GM18508 (cell line): Measurements from ENCODE around the gene DCXR.

Experiments used
- ATAC-seq: cut with Tn5 transposase; IDR thresholded peaks from one replicate; pipeline ENCODE4 v1.9.1; 2021; ENCODE audit warnings: moderate number of reproducible peaks; ENCODE audit not compliant: insufficient read depth, unreplicated experiment

DCXR gene

GRCh38 chr17:82037092-82037888 is at the start of gene DCXR:
Gene DCXR, minus strand, starts transcription at chr17:82037697. Its CDS starts 15 bp downstream, at chr17:82037682.
- no peak for ATAC-seq

- ATAC-seq: no peak
Observed at GRCh38 chr17:82085931-82086764, 48.7 kb upstream of the DCXR start.

DNA sequence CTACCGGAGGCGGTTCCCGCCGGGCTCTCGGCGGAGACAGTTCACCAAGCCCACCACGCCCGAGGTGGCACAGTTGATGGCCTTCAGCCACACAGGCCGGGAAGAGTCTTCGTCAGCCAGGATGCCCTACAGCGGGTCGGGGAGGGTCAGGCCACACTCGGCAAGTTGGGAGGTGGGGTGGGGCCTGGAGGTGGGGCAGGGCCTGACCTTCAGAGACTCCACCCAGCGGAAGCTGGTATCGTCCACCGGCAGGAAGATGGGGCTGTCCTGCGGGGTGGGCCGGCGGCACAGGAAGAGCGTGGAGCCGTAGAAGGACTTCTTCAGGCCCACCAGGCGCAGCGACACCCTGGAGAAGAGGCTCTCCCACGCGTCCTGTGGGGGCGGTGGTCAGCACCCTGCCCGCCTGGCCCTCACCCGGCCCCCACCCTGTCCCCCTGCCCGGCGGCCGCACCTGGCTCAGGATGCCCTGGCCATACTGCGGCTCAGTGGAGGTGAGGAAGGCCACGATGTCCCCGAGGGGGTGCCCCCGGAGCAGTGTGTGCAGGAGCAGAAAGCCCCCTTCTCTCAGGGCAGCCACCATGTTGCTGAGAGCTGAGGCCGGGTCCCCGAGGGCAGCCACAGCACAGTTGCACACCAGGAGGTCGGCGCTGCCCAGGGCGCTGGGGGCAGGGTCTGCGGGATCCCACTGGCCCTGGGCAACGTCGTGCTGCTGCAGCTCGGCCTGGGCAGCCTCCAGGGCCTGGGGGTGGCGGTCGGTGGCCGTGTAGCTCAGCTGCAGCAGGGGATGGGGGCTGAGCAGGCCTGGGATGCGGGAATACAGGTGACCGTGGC is 47.7 kb upstream of the DCXR start:
- ATAC-seq: no peak

DNA sequence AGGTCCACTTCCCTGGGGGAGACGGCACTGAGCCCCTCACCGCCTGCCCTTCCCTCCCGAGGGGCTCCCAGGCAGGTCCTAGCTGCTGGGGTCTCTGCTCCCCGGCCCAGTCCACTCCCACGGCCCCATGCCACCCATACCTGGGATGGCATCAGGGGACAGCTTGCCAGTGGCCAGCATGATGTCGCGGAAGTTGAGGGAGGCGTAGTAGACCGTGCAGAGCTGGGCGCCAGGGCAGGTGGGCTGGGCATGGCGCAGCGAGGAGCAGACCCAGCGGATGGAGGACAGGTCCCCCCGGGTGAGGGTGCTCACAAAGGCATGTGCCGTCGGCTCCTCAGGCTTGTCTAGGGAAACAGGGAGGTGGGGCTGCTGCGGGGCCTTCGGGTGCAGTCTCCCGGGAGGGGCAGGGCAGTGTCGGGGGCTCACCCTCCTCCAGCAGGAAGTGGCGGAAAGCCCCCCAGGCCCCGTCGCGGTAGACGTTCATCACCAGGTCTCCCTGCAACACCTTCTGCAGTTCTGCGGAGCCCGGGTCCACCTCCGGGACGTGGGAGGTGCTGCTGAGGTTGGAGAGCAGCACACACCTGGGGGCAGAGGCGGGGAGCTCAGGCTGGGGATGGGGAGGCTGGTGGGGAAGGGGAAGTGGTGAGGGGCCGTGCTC is 47.0 kb upstream of the DCXR start:
- no peak for ATAC-seq

DNA sequence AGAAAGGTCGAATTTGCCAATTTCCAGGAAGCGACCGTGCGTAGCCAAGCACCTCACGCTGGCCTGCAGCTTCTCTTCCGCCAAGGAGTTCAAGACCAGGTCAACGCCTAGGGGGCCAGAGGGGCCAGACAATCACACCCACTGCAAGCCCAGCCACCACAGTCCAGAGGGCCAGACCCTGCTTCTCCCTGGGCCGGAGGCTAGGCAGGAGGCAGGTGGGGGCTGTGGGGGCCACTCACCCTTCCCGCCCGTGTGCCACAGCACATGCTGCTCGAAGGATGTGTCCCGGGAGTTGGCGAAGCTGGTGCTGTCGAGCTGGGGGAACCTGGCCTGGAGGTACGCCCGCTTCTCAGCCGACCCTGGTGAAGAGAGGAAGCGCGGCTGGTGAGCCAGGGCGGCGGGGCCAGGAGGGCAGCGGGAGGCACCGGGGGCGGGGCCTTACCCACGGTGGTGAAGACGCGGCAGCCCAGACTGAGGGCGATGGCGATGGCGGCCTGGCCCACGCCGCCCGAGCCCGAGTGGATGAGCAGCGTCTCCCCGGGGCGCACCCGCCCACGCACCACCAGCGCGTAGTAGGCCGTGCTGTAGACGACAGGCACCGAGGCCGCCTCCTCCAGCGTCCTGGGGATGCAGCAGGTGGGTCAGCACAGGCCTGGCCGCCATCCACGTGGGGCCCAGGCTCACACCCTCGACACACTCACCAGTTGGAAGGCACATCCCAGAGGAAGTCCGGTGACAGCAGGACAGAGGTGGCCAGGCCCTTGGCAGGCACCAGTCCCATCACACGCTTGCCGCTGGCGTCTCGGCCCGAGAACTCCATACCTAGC is 46.2 kb upstream of the DCXR start:
- no peak for ATAC-seq

GRCh38 chr17:82083009-82083408 is 45.5 kb upstream of the DCXR start:
- no peak for ATAC-seq

GRCh38 chr17:82082456-82082855 is 45.0 kb upstream of the DCXR start:
- ATAC-seq: no peak

DNA sequence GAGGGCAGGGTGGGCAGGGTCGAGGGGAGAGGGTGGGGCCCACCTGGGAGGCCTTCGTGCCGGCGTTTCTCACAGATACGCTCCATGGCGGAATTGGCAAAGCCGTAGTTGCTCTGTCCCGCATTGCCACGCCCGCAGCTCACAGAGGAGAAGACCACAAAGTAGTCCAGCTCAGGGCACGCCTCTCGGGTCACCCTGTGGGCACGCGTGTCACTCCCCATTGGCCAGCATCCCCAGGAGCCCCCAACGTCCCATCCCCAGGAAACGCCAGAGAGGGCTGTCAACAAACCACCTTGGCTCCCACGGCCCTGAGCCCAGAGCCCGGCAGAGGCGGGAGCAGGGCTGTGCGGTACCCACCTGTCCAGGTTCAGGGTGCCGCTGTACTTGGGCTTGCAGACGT is 44.5 kb upstream of the DCXR start:
- ATAC-seq: no peak

DNA sequence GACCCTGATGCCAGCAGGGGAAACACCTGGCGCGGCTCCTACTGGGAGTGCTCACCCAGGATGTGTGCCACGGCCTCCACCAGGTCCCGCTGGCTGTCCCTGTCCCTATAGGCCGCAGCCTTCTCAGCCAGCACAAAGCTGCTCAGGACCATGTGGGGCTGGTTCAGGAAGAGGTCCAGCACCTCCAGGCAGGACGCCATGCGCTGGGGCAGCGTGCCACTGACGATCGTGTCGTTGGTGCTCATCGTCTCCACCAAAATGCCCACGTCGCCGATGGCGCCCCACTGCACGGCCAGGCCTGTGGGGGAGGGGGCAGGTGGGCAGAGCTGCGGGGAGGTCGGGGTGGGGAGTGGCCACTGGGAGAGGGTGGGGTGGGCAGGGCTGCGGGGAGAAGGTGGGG is 44.0 kb upstream of the DCXR start:
- ATAC-seq: no peak

DNA sequence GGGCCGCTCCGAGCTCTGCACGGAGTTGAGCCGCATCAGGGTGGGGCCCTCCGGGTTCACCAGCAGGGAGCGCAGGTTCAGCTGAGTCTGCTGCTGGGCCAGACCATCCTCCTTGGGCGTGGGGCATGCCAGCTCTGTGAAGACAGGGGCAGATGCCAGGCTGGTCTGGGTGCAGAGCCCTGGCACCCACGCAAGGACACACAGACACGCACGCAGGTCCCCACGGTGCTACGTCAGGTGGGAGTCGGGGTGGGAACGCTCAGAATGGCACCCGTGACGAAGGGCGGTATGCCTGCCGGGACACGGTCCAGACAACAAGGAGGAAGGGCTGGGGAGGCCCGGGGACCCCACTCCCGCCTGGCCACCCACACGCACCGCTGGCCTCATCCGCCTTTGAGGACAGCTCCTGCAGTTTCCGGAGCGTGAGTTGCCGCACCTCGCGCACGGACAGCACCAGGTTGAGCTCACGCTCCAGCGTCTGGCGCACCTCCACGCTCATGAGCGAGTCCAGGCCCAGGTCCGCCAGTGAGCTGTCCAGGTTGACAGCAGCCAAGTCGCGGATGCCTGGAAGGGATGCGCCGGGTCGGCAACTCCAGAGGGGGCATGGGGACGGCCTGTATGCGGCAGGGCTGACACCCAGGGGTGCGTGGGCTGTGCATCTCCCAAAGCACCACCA is 43.4 kb upstream of the DCXR start:
- no peak for ATAC-seq

- no peak for ATAC-seq
Observed at GRCh38 chr17:82080048-82080788, 42.7 kb upstream of the DCXR start.

- ATAC-seq: no peak
Observed at GRCh38 chr17:82079001-82079677, 41.6 kb upstream of the DCXR start.

- ATAC-seq: no peak
Observed at GRCh38 chr17:82078433-82078832, 40.9 kb upstream of the DCXR start.

- ATAC-seq: no peak
Observed at GRCh38 chr17:82077617-82078358, 40.3 kb upstream of the DCXR start.

DNA sequence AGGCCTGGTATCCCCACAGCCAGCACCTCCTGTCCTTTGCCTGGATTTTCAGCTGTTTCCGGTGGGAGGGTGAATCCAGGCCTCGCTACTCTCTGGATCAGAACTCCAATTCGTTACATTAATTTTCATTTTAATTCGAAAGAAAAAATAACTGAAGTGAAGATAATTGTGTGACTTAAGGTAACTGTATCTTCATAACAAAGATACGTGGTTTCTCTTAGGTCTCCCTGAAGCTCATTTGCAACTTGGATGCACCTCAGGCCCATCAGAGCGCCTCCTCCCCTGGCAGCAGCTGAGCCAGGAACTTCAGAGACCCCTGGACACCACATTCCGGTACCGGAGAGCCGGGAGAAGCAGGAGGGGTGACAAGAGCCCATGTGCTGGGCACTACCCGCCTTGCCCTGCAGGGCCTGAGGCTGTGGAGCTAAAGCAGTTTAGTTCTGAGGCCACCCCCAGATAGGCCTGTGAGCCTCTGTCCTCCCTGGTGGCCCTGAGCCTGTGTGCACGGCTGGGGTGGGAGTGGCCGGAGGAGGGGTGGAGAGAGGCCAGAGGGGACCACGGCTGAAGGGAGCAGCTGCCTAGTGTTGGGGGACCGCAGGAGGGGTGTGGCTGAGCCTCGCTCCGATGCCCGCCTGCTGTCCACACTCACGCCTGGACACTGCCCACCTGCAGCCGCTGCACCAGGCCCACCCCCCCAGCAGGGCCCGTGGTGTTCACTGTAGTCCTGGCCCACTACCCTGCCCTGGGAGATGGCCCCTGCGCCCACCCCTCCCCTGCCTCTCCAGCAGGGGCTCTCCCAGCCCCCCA is 39.5 kb upstream of the DCXR start:
- ATAC-seq: no peak
